HUES64 (cell line): ENCODE data around the gene IL1RAPL1.

Source experiments
- H3K27ac ChIP-seq: 2 replicates; pipeline ENCODE4 v1.7.0; 2013; ENCODE audit warnings: low read depth, low read length, inconsistent platforms
- H3K27me3 ChIP-seq: 2 replicates; pipeline ENCODE4 v1.6.1; 2013; ENCODE audit warnings: mild to moderate bottlenecking, low read length; ENCODE audit not compliant: insufficient read depth
- H3K36me3 ChIP-seq: 2 replicates; pipeline ENCODE4 v1.6.1; 2013; ENCODE audit warnings: mild to moderate bottlenecking, low read length; ENCODE audit not compliant: insufficient read depth
- H3K4me1 ChIP-seq: 2 replicates; pipeline ENCODE4 v1.6.1; 2013; ENCODE audit warnings: mild to moderate bottlenecking, low read length, moderate library complexity; ENCODE audit not compliant: insufficient read depth
- H3K4me3 ChIP-seq: 2 replicates; pipeline ENCODE4 v1.5.1; 2013; ENCODE audit warnings: mild to moderate bottlenecking, low read length, moderate library complexity
- H3K9ac ChIP-seq: 2 replicates; pipeline ENCODE4 v1.6.1; 2013; ENCODE audit warnings: mild to moderate bottlenecking, low read depth, low read length
- H3K9me3 ChIP-seq: 2 replicates; pipeline ENCODE4 v1.6.1; 2013; ENCODE audit warnings: low read depth, low read length; ENCODE audit not compliant: insufficient read depth
- WGBS: fragments of 150-250, 120-280 bp; methylation state at CpG from one replicate; pipeline ENCODE4 v1.1.7; 2013; ENCODE audit warnings: missing lambda C conversion rate; 5-methylcytosine and 5-hydroxymethylcytosine counted together

The IL1RAPL1 gene

DNA sequence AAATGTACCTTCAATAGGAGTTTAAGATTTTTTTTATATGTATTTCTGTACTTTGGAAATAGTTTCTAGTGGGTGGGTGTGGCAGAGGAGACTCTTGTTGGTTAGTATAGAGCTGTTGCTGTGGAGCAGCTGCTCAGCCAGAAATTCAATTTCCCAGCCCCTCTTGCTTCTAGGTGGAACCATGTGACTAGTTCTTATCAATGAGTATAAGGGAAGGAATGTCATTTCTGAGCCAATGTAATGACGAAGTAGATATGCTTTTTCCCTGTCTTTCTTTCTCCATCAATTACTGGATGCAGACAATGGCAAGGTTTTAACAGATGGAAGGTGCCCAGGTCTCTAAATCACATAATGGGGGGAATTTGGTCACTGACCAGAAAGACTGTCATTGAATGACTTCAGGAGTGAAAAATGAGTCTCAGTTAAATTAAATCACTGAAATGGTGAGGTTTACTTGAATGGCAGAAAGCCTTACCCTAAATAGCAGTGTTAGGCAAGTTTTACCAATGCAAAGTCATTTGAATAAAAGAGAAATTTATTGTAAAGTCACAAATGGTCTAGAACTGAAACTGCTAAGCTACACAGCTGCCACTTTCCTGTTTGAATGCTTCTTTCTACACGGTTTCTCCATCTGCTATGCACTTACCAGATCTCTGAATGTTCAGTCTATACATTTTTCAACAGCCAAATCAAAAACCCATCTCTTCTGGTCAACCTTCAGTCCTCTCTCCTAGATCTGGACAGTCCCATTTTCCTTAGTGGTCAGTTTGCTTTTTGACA is 832.7 kb downstream of the IL1RAPL1 start:
- H3K36me3 ChIP-seq = no peaks in the 10 kb centered on the region
- 88% methylated on average over 2 of the region's 2 CpGs for WGBS
- no peak overlapping the region for H3K4me3 ChIP-seq
- H3K9me3 ChIP-seq = no peaks in the 10 kb centered on the region
- peaks cover 9% of the 10 kb centered on the region; the same call in 1 of the 2 replicates for H3K4me1 ChIP-seq
- H3K27ac ChIP-seq = no peak overlapping the region
- H3K9ac ChIP-seq = no peak overlapping the region
- H3K27me3 ChIP-seq = no peaks in the 10 kb centered on the region

DNA sequence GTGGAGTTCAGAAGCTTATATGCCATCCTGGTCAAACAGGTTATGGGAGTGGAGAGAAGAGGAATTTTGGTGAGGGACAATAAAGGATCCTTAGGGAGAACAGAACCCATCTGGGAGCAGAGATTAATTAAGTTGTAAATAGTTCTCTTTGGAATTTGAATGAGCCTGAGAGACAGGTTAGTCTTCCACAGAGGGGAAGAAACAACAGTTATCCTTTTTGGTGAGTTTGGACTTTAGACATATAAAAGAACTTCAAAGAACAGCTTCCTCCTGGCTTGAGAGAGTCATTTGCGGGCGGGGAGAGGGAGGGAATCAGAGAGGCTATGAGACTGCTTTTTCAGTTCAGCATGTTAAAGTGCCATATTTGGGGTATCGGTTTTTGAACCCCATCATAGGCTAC is 834.8 kb downstream of the IL1RAPL1 start:
- Histone ChIP-seq H3K9me3 (no peaks in the 10 kb centered on the region), H3K9ac (no peak overlapping the region), H3K27me3 (no peaks in the 10 kb centered on the region), H3K4me3 (no peak overlapping the region), H3K27ac (no peak overlapping the region), H3K36me3 (no peaks in the 10 kb centered on the region), H3K4me1 (peaks cover 9% of the 10 kb centered on the region; the same call in 1 of the 2 replicates)
- WGBS = no CpG with 5 or more reads among the region's 3 CpGs

DNA sequence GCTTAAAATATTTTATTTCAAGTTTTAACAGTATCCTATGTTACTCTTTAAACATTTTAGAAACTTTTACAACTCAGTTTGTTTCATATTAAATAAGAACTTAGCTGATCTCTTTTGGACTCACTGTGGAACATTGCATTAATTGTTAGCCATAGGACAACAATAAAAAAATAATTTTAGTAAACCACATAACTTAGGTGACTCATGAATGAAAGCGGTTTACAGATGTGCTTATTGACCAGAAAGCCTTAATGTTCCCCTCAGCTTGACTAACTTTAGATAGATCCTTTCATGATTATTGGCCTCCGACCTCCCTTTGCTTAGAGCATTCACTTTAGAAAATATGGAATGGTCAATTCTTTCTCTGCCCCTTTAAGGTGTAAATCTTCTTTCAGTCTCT is 844.6 kb downstream of the IL1RAPL1 start:
- Histone ChIP-seq H3K4me1 (no peaks in the 10 kb centered on the region), H3K27ac (no peak overlapping the region), H3K27me3 (no peaks in the 10 kb centered on the region), H3K9ac (no peak overlapping the region), H3K9me3 (no peaks in the 10 kb centered on the region), H3K36me3 (no peaks in the 10 kb centered on the region), H3K4me3 (no peak overlapping the region)
- WGBS = 100% methylated on average over 2 of the region's 2 CpGs

DNA sequence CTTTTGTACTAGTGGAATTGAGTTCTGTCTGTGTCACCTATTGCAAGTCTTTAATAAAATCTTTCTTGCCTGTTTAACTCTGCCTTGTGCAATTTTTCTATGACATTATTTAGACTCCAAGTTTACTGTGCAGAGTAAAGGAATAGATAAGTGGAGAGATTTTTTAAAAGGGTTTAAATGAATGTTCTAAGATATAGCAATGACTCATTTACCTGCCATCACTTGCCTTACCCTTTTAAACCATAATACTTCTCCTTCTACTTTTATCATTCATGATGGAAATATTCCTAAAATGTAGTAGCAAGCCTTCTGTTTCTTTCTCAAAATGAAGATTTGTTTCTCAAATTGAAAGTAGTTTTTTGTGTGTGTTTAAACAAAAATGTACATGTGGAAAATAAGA is 845.3 kb downstream of the IL1RAPL1 start:
- Histone ChIP-seq H3K36me3 (no peaks in the 10 kb centered on the region), H3K9ac (no peak overlapping the region), H3K4me3 (no peak overlapping the region), H3K9me3 (no peaks in the 10 kb centered on the region), H3K27ac (no peak overlapping the region), H3K27me3 (no peaks in the 10 kb centered on the region), H3K4me1 (no peaks in the 10 kb centered on the region)

DNA sequence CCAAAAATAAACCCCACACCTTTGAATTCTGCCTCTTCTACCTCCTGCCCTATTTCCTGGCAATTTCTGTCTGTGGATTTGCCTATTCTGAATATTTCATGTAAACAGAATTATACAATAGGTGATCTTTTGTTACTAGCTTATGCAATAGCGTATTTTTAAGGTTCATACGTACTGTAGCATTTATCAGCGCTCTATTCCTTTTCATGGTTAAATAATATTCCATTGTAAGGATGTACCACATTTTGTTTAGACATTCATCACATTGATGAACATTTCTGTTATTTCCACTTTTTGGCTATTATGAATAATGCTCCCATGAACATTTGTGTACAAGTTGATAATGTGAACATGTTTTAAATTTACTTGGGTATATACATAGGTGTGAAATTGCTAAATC is 847.7 kb downstream of the IL1RAPL1 start:
- H3K36me3 ChIP-seq = no peaks in the 10 kb centered on the region
- H3K4me1 ChIP-seq = no peaks in the 10 kb centered on the region
- no peaks in the 10 kb centered on the region for H3K27me3 ChIP-seq
- no peak overlapping the region for H3K27ac ChIP-seq
- WGBS = no CpG with 5 or more reads among the region's 3 CpGs
- H3K4me3 ChIP-seq = no peak overlapping the region
- no peaks in the 10 kb centered on the region for H3K9me3 ChIP-seq
- H3K9ac ChIP-seq = no peak overlapping the region

DNA sequence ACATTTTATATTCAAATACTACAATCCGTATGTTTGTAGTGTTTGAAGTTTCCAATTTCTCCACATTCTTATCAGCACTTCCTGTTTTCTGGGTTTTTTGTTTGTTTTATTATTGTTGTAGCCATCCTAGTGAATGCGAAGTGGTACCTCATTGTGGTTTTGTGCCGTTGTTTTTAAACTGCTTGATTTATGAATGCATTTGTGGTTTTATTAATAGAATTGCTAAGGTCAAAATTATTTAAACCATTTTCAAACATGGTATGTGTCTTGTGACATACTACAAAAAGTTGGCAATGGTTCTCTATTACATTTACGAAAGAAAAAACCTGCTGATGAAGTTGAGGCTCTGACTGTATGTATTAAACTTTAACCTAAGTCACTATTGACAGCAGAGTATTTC is 848.1 kb downstream of the IL1RAPL1 start:
- H3K9me3 ChIP-seq = no peaks in the 10 kb centered on the region
- no peak overlapping the region for H3K9ac ChIP-seq
- H3K4me1 ChIP-seq = no peaks in the 10 kb centered on the region
- WGBS = 100% methylated on average over 2 of the region's 4 CpGs
- H3K27me3 ChIP-seq = no peaks in the 10 kb centered on the region
- no peak overlapping the region for H3K4me3 ChIP-seq
- H3K36me3 ChIP-seq = no peaks in the 10 kb centered on the region
- no peak overlapping the region for H3K27ac ChIP-seq

DNA sequence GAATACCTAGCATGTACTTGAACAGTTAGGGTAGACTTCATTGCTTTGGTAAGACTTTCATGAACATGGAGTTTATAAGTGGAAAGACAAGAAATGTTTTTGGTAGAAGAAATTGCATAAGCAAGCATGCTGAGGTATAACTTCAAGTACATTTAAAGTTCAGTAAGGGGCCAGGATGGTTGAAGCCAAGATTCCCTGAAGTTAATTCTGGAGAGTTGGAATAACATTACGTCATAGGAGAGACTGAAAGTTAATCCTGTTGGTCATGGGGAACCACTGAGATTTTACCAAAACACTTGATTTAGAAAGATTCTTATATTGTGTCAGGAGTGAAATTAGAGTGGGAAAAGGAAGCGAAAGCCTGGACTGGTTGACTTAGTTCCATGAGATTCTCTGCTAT is 860.6 kb downstream of the IL1RAPL1 start:
- Histone ChIP-seq H3K27ac (no peak overlapping the region), H3K4me1 (no peaks in the 10 kb centered on the region), H3K36me3 (no peaks in the 10 kb centered on the region), H3K4me3 (no peak overlapping the region), H3K9ac (no peak overlapping the region), H3K9me3 (no peaks in the 10 kb centered on the region), H3K27me3 (no peaks in the 10 kb centered on the region)
- WGBS = 100% methylated on average over 2 of the region's 2 CpGs

DNA sequence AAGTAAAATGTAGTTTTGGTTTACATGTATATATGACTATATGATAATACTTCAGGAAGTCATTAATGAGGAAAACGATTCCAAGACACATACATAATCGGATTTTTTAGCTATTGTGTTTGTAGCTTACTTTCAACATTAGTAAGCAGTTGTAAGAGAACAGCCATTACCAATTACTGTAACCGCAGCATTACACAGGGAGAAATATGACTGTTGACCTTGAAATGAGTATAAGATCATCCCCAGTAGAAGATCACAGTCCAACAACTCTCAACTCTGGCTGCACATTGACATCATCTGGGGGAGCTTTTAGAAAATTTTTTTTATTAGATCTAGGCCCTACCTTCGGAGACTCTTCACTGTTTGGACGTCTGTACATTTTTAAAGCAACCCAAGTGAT is 866.1 kb downstream of the IL1RAPL1 start:
- no peaks in the 10 kb centered on the region for H3K36me3 ChIP-seq
- H3K4me1 ChIP-seq = no peaks in the 10 kb centered on the region
- no peak overlapping the region for H3K4me3 ChIP-seq
- no peak overlapping the region for H3K27ac ChIP-seq
- H3K9ac ChIP-seq = no peak overlapping the region
- 95% methylated on average over 2 of the region's 5 CpGs for WGBS
- no peaks in the 10 kb centered on the region for H3K27me3 ChIP-seq
- no peaks in the 10 kb centered on the region for H3K9me3 ChIP-seq

DNA sequence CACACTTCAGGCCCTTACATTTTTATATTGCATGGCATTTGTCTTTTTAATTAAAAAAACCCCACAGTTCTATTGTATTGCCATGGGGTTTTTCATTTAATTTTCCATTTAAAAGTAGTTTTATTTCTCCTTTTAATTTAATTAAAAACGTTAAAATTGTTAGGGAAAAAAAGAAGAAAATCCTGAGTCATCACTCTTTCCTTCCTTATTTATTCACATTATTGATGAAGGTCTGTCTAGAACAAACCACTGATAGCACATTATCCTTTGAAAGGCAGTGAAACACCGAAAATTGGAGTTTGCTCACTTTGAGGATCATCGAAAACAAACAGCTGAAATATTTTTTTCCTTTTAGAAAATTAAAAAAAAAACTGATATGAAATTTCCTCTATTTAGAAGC is 868.5 kb downstream of the IL1RAPL1 start:
- H3K27me3 ChIP-seq = no peaks in the 10 kb centered on the region
- no CpG with 5 or more reads among the region's 3 CpGs for WGBS
- H3K36me3 ChIP-seq = no peaks in the 10 kb centered on the region

DNA sequence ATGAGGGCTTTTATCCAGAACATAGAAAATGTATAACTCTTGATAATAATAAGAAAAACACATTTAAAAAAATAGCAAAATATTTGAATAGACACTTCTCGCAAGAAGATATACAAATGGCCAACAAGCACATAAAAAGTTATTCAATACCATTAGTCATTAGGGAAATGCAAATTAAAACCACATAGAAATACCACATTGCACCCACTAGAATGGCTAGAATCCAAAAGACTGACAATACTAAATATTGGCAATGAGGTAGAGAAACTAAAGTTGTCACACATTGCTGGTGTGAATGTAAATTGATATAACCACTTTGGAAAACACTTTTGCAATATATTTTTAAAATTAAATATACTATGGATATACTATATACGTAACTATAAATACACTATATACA is 873.8 kb downstream of the IL1RAPL1 start:
- Histone ChIP-seq H3K27ac (no peak overlapping the region), H3K27me3 (no peaks in the 10 kb centered on the region), H3K9me3 (no peaks in the 10 kb centered on the region), H3K4me1 (no peaks in the 10 kb centered on the region), H3K9ac (no peak overlapping the region), H3K4me3 (no peak overlapping the region), H3K36me3 (no peaks in the 10 kb centered on the region)
- 100% methylated on average over 1 of the region's 2 CpGs for WGBS

More for the DNA sequence above, 868.5 kb downstream of the IL1RAPL1 start:
- no peaks in the 10 kb centered on the region for H3K9me3 ChIP-seq
- H3K9ac ChIP-seq = no peak overlapping the region
- no peaks in the 10 kb centered on the region for H3K4me1 ChIP-seq
- no peak overlapping the region for H3K4me3 ChIP-seq
- H3K27ac ChIP-seq = no peak overlapping the region

DNA sequence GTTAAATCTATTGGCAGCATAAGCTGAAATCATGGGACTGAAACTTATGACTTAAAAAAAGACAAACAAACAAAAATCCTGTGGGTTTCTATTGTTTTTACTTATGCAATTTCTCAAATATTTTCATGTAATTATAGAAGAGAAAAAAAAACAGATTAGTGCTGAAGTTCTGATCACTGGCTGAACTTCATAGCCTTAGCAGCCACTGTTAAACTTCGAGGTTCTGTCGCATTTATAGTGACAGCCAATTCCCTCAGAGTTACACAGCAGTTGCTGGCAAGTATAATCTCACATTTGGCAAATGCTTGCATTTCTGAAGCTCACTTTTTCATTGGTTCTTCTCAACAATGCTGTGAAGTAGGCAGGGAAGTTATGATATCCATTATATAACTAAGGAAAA is 879.2 kb downstream of the IL1RAPL1 start:
- 93% methylated on average over 2 of the region's 2 CpGs for WGBS
- H3K9ac ChIP-seq = no peak overlapping the region
- H3K4me3 ChIP-seq = no peak overlapping the region

More for the DNA sequence above, 879.2 kb downstream of the IL1RAPL1 start:
- Histone ChIP-seq H3K36me3 (no peaks in the 10 kb centered on the region), H3K27me3 (no peaks in the 10 kb centered on the region), H3K9me3 (no peaks in the 10 kb centered on the region), H3K27ac (no peak overlapping the region), H3K4me1 (no peaks in the 10 kb centered on the region)
